Colonic mucosa (tissue), 4 donors: Measurements from ENCODE around the gene TPD52L1. TPM values are rescaled to one million over a fixed set of nuclear protein-coding genes. Genes with fewer than 3 reads are reported as not detected.

Source experiments
- DNase-seq: peaks from one replicate; pipeline ENCODE4 v3.0.0-alpha.2; 2020
- H3K27ac ChIP-seq: fragments of 200-600 bp; one replicate; pipeline ENCODE4 v1.8.0; 2021
- H3K27me3 ChIP-seq: fragments of 200-600 bp; one replicate; pipeline ENCODE4 v1.8.0; 2021
- H3K36me3 ChIP-seq: fragments of 200-600 bp; one replicate; pipeline ENCODE4 v1.8.0; 2021
- H3K4me1 ChIP-seq: fragments of 200-600 bp; one replicate; pipeline ENCODE4 v1.8.0; 2021; ENCODE audit warnings: mild to moderate bottlenecking
- H3K4me3 ChIP-seq: fragments of 200-600 bp; one replicate; pipeline ENCODE4 v1.8.0; 2021
- H3K9ac ChIP-seq, 2 donors: one replicate each; pipeline ENCODE4 v1.7.0; 2013; ENCODE audit warnings: control low read depth in 2 of 2, low read depth in 2 of 2, low read length in 2 of 2
- H3K9me3 ChIP-seq: fragments of 200-600 bp; one replicate; pipeline ENCODE4 v1.8.0; 2021
- intact Hi-C: fragments of 100-400 bp; cut with DNase I; formaldehyde crosslinking; loops from one replicate; pipeline ENCODE4 v1.14.1; 2022
- total RNA-seq, 2 donors: library from RNA; stranded (reverse); fragmentation: NEBNext Ultra II Directional in 1 of 2; extraction: Animal tissue kit (Norgen Biotek cat#: 25700) in 1 of 2; gene quantifications; one replicate each; pipeline ENCODE4 v1.2.1, GENCODE V29; 2021
- TF ChIP-seq, protein P1 (sequence below): fragments of 200-600 bp; IDR thresholded peaks from one replicate; pipeline ENCODE4 v1.8.0; 2022; ENCODE audit warnings: antibody characterized with exemption, mild to moderate bottlenecking
- donor health status: healthy.
- donor health status: DM: no; HTN: no; CAD: no.
- donor health status: DM: no; HTN: no; CAD: no.

Gene TPD52L1
- total RNA-seq, 2 donors from 2014 or later: 15.5 to 16.9 TPM

DNA sequence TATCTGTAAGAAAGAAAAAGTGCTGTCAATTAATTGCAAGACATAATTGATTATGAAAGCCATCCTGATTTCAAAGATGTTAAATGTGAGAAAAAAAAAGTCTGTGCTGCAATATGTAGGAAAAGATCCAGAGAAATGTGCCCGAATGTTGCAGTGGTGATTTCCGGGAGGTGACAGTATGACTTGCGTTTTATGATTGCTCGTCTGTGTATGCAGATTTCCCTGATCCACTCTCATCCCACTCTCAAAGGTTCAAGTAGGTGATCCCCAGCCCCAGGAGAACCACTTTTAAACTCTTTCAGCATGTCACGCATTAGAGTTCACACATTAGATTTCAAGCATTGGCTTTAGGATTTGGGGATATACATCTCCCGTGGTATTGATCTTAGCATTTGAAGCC lies 57.8 kb downstream of the TPD52L1 start:
- DNase-seq: no peak
- no peaks in the 10 kb centered on the region for H3K4me1 ChIP-seq
- no peaks in the 10 kb centered on the region for H3K36me3 ChIP-seq
- no peaks in the 10 kb centered on the region for H3K27me3 ChIP-seq
- no peaks in the 10 kb centered on the region for H3K9me3 ChIP-seq
- intact Hi-C loops: no loop called here
- TF ChIP-seq, protein P1, sequence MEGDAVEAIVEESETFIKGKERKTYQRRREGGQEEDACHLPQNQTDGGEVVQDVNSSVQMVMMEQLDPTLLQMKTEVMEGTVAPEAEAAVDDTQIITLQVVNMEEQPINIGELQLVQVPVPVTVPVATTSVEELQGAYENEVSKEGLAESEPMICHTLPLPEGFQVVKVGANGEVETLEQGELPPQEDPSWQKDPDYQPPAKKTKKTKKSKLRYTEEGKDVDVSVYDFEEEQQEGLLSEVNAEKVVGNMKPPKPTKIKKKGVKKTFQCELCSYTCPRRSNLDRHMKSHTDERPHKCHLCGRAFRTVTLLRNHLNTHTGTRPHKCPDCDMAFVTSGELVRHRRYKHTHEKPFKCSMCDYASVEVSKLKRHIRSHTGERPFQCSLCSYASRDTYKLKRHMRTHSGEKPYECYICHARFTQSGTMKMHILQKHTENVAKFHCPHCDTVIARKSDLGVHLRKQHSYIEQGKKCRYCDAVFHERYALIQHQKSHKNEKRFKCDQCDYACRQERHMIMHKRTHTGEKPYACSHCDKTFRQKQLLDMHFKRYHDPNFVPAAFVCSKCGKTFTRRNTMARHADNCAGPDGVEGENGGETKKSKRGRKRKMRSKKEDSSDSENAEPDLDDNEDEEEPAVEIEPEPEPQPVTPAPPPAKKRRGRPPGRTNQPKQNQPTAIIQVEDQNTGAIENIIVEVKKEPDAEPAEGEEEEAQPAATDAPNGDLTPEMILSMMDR: no peak
- no peak overlapping the region for H3K4me3 ChIP-seq
- H3K27ac ChIP-seq: no peak overlapping the region
- H3K9ac ChIP-seq: no peak overlapping the region

DNA sequence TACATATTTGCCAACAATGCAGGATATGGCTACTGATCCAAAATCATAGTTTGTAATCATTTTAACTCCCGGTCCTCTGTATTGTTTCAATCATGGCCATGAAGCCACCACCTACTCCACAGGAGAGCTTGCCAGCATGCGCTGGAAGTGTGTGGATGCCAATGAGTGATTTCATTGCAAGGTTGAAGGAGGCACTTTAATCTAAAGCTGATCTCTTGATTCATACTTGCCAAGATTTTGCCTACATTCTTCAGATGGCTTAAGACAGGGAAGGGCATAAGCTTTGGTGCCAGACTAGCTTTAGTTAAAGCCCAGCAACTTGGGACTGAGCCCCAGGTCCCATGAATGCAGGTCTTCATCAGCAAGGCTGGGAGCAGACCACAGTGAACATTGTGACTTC lies 58.8 kb downstream of the TPD52L1 start:
- Histone ChIP-seq H3K36me3 (no peaks in the 10 kb centered on the region), H3K4me1 (no peaks in the 10 kb centered on the region), H3K4me3 (no peak overlapping the region), H3K9me3 (no peaks in the 10 kb centered on the region), H3K9ac (no peak overlapping the region), H3K27ac (no peak overlapping the region), H3K27me3 (no peaks in the 10 kb centered on the region)
- DNase-seq: no peak
- TF ChIP-seq, protein P1: no peak
- intact Hi-C loops: no loop called here

DNA sequence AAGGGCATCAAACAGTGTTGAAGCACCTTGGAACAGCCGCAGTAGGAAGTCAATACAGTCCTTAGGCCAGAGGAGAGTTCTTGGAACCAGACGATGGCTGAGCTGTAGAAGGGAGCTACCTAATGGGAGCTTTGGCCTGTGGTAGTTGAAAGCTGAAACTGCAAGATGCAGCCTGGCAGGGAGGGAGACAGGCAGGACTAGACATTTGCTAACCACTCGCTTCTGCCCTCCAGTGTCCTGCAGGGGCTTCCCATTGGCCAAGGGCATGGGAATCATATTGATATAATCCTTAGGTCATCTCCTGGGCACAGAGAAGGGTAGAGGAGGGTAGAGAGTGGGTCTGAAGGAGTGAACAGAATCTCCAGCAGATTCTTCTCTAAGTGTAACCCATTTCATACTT lies 60.4 kb downstream of the TPD52L1 start:
- H3K4me3 ChIP-seq: no peak overlapping the region
- no peaks in the 10 kb centered on the region for H3K36me3 ChIP-seq
- no peak for DNase-seq
- no peaks in the 10 kb centered on the region for H3K27me3 ChIP-seq
- no peaks in the 10 kb centered on the region for H3K9me3 ChIP-seq
- H3K27ac ChIP-seq: no peak overlapping the region
- H3K9ac ChIP-seq: no peak overlapping the region
- intact Hi-C loops: no loop called here
- TF ChIP-seq, protein P1: no peak
- no peaks in the 10 kb centered on the region for H3K4me1 ChIP-seq

DNA sequence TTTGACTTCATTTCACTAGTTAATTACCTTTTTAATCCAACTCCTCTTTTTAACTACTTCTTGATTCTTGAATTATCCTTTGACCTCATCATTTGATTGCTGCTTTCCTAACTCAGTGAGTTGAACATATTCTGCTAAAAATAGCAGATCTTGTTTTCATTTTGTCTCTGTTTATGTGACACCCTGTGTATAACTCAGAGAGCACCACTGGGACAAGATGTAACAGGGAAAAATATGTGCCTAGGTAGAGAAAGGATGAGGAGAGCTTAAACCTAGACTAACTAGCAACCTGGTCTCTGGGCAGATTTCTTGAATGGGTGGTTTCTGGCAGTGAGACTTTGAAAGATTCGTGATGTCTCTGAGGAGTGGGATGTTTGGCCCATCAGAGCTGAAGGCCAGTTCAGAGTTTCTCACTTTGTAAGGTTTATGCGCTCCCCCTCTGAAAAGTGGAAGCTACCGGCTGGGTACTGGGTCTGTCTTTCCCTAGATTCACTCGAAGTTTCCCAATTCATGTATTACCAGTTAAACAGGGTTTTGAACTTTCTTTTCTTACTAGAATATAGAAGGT lies 61.8 kb downstream of the TPD52L1 start:
- intact Hi-C loops: no loop called here
- Histone ChIP-seq H3K9me3 (no peaks in the 10 kb centered on the region), H3K27me3 (no peaks in the 10 kb centered on the region), H3K4me3 (no peak overlapping the region), H3K4me1 (no peaks in the 10 kb centered on the region), H3K9ac (no peak overlapping the region), H3K36me3 (no peaks in the 10 kb centered on the region), H3K27ac (no peak overlapping the region)
- TF ChIP-seq, protein P1: no peak
- DNase-seq: no peak

DNA sequence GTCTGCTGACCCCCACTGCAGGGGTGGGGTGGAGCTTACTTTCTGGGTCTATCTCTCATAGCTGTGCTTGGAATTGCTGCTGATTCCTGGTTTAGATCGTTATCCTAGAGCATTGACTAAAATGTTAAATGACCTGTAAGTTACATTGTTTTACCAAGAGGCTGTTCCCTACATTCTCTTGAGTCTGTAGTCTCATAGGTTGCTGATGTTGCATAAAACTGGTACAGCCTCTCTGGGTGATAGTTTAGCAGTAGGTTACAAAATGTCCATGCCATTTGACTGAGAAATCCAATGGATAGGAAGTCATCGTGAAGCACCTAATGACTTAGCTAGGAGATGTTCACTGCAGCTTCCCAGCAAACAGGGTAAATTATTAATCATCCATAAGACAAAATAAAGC lies 62.4 kb downstream of the TPD52L1 start:
- no peaks in the 10 kb centered on the region for H3K4me1 ChIP-seq
- H3K27ac ChIP-seq: no peak overlapping the region
- intact Hi-C loops: no loop called here
- H3K9ac ChIP-seq: no peak overlapping the region
- H3K4me3 ChIP-seq: no peak overlapping the region
- no peak for DNase-seq
- no peaks in the 10 kb centered on the region for H3K27me3 ChIP-seq
- H3K36me3 ChIP-seq: no peaks in the 10 kb centered on the region
- no peaks in the 10 kb centered on the region for H3K9me3 ChIP-seq
- TF ChIP-seq, protein P1: no peak
